CD14-positive monocyte (primary cell): ENCODE measurements around the gene CLDN34. TPM values are rescaled to one million over a fixed set of nuclear protein-coding genes. Genes with fewer than 3 reads are reported as not detected.

ENCODE experiments used
- DNase-seq, 3 donors: peaks; one replicate each; pipeline ENCODE4 v3.0.0-alpha.2; 2011 to 2022
- H2AFZ ChIP-seq: 2 replicates; pipeline ENCODE4 v1.6.0; 2012; ENCODE audit warnings: mild to moderate bottlenecking, low read depth, low read length, inconsistent platforms; ENCODE audit not compliant: insufficient read depth, poor library complexity, severe bottlenecking
- H3K27ac ChIP-seq, 2 donors: 1 replicate in 1 of 2; 2 replicates in 1 of 2; pipeline ENCODE4 v1.5.1; 2012 to 2013; ENCODE audit warnings: low read length in 2 of 2, control low read depth in 1 of 2, inconsistent platforms in 1 of 2, low read depth in 1 of 2, mild to moderate bottlenecking in 1 of 2
- H3K27me3 ChIP-seq, 2 donors: one replicate each; pipeline versions ENCODE4 v1.6.0 to v1.6.1; 2011 to 2013; ENCODE audit warnings: low read length in 2 of 2; ENCODE audit not compliant: control insufficient read depth in 2 of 2, insufficient read depth in 2 of 2
- H3K36me3 ChIP-seq, 2 donors: replicated peaks in 1 of 2; 1 replicate in 1 of 2; 2 replicates in 1 of 2; pipeline versions ENCODE4 v1.5.1 to v1.6.1; 2012 to 2013; ENCODE audit warnings: low read length in 2 of 2, control low read depth in 1 of 2, inconsistent platforms in 1 of 2, mild to moderate bottlenecking in 1 of 2; ENCODE audit not compliant: insufficient read depth in 2 of 2, control insufficient read depth in 1 of 2
- H3K4me1 ChIP-seq, 2 donors: 1 replicate in 1 of 2; 2 replicates in 1 of 2; pipeline versions ENCODE4 v1.5.1 to v1.6.1; 2012 to 2013; ENCODE audit warnings: low read length in 2 of 2, control low read depth in 1 of 2, inconsistent platforms in 1 of 2, mild to moderate bottlenecking in 1 of 2, moderate library complexity in 1 of 2; ENCODE audit not compliant: insufficient read depth in 2 of 2, control insufficient read depth in 1 of 2
- H3K4me2 ChIP-seq: replicated peaks from 2 replicates; pipeline ENCODE3; 2012; ENCODE audit warnings: low read length, moderate library complexity, mild to moderate bottlenecking; ENCODE audit not compliant: poor library complexity, severe bottlenecking; ENCODE audit errors: extremely low read depth
- H3K4me3 ChIP-seq, 3 experiments: fragments of 200-600 bp in 1 of 3; sonication (generic) in 1 of 3; replicated peaks in 1 of 3; 1 replicate in 2 of 3; 2 replicates in 1 of 3; pipeline ENCODE4 v1.5.1; 2011 to 2013; ENCODE audit warnings: low read length in 3 of 3, mild to moderate bottlenecking in 3 of 3, control low read depth in 2 of 3, low read depth in 2 of 3, inconsistent platforms in 1 of 3, moderate library complexity in 1 of 3
- H3K79me2 ChIP-seq: 2 replicates; pipeline ENCODE4 v1.6.0; 2012; ENCODE audit warnings: mild to moderate bottlenecking, control low read depth, inconsistent platforms, low read length, moderate library complexity; ENCODE audit not compliant: insufficient read depth
- H3K9ac ChIP-seq: 2 replicates; pipeline ENCODE4 v1.6.0; 2017; ENCODE audit warnings: low read length, mild to moderate bottlenecking; ENCODE audit not compliant: insufficient read depth, poor library complexity, severe bottlenecking
- H3K9me3 ChIP-seq, 2 donors: replicated peaks in 1 of 2; 1 replicate in 1 of 2; 2 replicates in 1 of 2; pipeline versions ENCODE4 v1.5.1 to v1.6.1; 2012 to 2013; ENCODE audit warnings: low read length in 2 of 2, control low read depth in 1 of 2; ENCODE audit not compliant: control insufficient read depth in 1 of 2, insufficient read depth in 1 of 2
- H4K20me1 ChIP-seq: 2 replicates; pipeline ENCODE4 v1.6.0; 2012; ENCODE audit warnings: mild to moderate bottlenecking, low read length, control low read depth, moderate library complexity; ENCODE audit not compliant: insufficient read depth
- H3K27ac Mint-ChIP-seq, 7 donors: one replicate each; pipeline ENCODE4 v1.8.0; 2020; ENCODE audit warnings: mild to moderate bottlenecking in 7 of 7, mixed read lengths in 7 of 7, moderate library complexity in 6 of 7, inconsistent platforms in 2 of 7
- H3K27me3 Mint-ChIP-seq, 3 donors: one replicate each; pipeline ENCODE4 v1.8.0; 2021 to 2022; ENCODE audit warnings: low read depth in 3 of 3, mild to moderate bottlenecking in 3 of 3, mixed read lengths in 3 of 3, moderate library complexity in 3 of 3, inconsistent platforms in 1 of 3
- H3K36me3 Mint-ChIP-seq, 2 donors: one replicate each; pipeline ENCODE4 v1.8.0; 2020; ENCODE audit warnings: mixed read lengths in 2 of 2, inconsistent platforms in 1 of 2, mild to moderate bottlenecking in 1 of 2
- H3K4me1 Mint-ChIP-seq: one replicate; pipeline ENCODE4 v1.8.0; 2020; ENCODE audit warnings: mild to moderate bottlenecking, mixed read lengths
- H3K4me3 Mint-ChIP-seq, 2 donors: one replicate each; pipeline ENCODE4 v1.8.0; 2020; ENCODE audit warnings: mild to moderate bottlenecking in 2 of 2, mixed read lengths in 2 of 2, moderate library complexity in 1 of 2
- H3K9me3 Mint-ChIP-seq, 7 donors: one replicate each; pipeline ENCODE4 v1.8.0; 2020 to 2022; ENCODE audit warnings: mixed read lengths in 7 of 7, mild to moderate bottlenecking in 6 of 7, moderate library complexity in 6 of 7, inconsistent platforms in 2 of 7
- CTCF ChIP-seq: fragments of 200-600 bp; IDR thresholded peaks from one replicate; pipeline ENCODE4 v1.8.0; 2022; ENCODE audit warnings: antibody characterized with exemption, mild to moderate bottlenecking
- WGBS: methylation state at CpG from one replicate; pipeline ENCODE4 v1.1.5; 2013; ENCODE audit warnings: missing lambda C conversion rate; ENCODE audit not compliant: insufficient coverage; 5-methylcytosine and 5-hydroxymethylcytosine counted together
- intact Hi-C, 2 donors: fragments of 100-400 bp; cut with micrococcal nuclease; formaldehyde crosslinking; loops; one replicate each; pipeline versions ENCODE4 v1.15.0 to v1.15.1; 2023
- polyA plus RNA-seq, 3 donors: library from polyadenylated mRNA; depleted of rRNA in 1 of 3; unstranded in 2 of 3; stranded (reverse) in 1 of 3; fragments of 300-500 nt in 2 of 3; fragments of >200 nt in 1 of 3; fragmentation: Illumina TruSeq in 2 of 3; gene quantifications; 1 replicate in 2 of 3; 2 replicates in 1 of 3; pipeline ENCODE4 v1.2.3, GENCODE V29; 2012 to 2021

CLDN34 gene
- polyA plus RNA-seq, 3 donors: not detected

- Histone ChIP-seq H3K4me3 (no peak overlapping the region), H3K27ac (no peak overlapping the region), H3K36me3 (no peaks in the 10 kb centered on the region), H3K9ac (no peak overlapping the region), H3K9me3 (peaks cover 4 to 6% of the 10 kb centered on the region in 2 donors), H3K4me1 (no peaks in the 10 kb centered on the region), H3K27me3 (no peaks in the 10 kb centered on the region), H3K4me2 (no peak overlapping the region), H3K79me2 (no peaks in the 10 kb centered on the region), H2AFZ (no peak overlapping the region), H4K20me1 (no peaks in the 10 kb centered on the region)
- 100% methylated on average over 1 of the region's 5 CpGs for WGBS
- no peak for DNase-seq
- H3K27me3 Mint-ChIP-seq: peaks cover 2 to 21% (median 2%) of the 10 kb centered on the region in 3 donors
- intact Hi-C loops: no loop called here
- no peaks in the 10 kb centered on the region for H3K4me1 Mint-ChIP-seq
- no peak overlapping the region for H3K4me3 Mint-ChIP-seq
- H3K27ac Mint-ChIP-seq: no peak overlapping the region
- H3K36me3 Mint-ChIP-seq: no peaks in the 10 kb centered on the region
- H3K9me3 Mint-ChIP-seq: peaks cover 0 to 9% (median 7%) of the 10 kb centered on the region in 7 donors
- TF ChIP-seq CTCF: no peak
Measured at GRCh38 chrX:9923357-9923756, 43.8 kb upstream of the CLDN34 start.

GRCh38 chrX:9926002-9926401 is 41.2 kb upstream of the CLDN34 start:
- Histone ChIP-seq H3K36me3 (no peaks in the 10 kb centered on the region), H3K4me2 (no peak overlapping the region), H3K4me1 (no peaks in the 10 kb centered on the region), H3K9me3 (peaks cover 1 to 2% of the 10 kb centered on the region in 2 donors), H3K79me2 (no peaks in the 10 kb centered on the region), H2AFZ (no peak overlapping the region), H3K9ac (no peak overlapping the region), H4K20me1 (no peaks in the 10 kb centered on the region), H3K27ac (no peak overlapping the region), H3K4me3 (no peak overlapping the region), H3K27me3 (no peaks in the 10 kb centered on the region)
- Mint-ChIP-seq H3K4me3 (no peak overlapping the region), H3K27ac (no peak overlapping the region), H3K27me3 (peaks cover 2 to 26% (median 4%) of the 10 kb centered on the region in 3 donors), H3K4me1 (no peaks in the 10 kb centered on the region), H3K9me3 (peaks cover 0 to 11% (median 5%) of the 10 kb centered on the region in 7 donors), H3K36me3 (no peaks in the 10 kb centered on the region)
- WGBS: 96% methylated on average over 5 of the region's 9 CpGs
- intact Hi-C loops: no loop called here
- DNase-seq: no peak
- no peak for TF ChIP-seq CTCF
